WTC11 (cell line): ENCODE measurements around the gene GALNT3. TPM values are rescaled to one million over a fixed set of nuclear protein-coding genes. Genes with fewer than 3 reads are reported as not detected.

Source experiments
- ATAC-seq: fragments of 200-7000 bp; cut with Tn5 transposase; 2 replicates; pipeline ENCODE4 v1.10.0; 2021; ENCODE audit warnings: mild to moderate bottlenecking, moderate library complexity
- CTCF ChIA-PET: fragments of 300-600 bp; sonication (Branson Sonifier 250); formaldehyde crosslinking; loops from one replicate; lab custom pipeline; 2021; ENCODE audit warnings: antibody characterized with exemption; lab: Charles Lee
- POLR2A ChIA-PET: fragments of 350-600 bp; sonication (Branson Sonifier 250); formaldehyde crosslinking; loops from one replicate; lab custom pipeline; 2021; ENCODE audit warnings: antibody characterized with exemption; lab: Charles Lee
- DNase-seq: peaks from one replicate; pipeline ENCODE4 v3.0.0; 2021; ENCODE audit warnings: low spot score
- H3K27ac Mint-ChIP-seq: 2 replicates; pipeline ENCODE4 v1.8.0; 2021; ENCODE audit warnings: mixed read lengths
- H3K27me3 Mint-ChIP-seq: 2 replicates; pipeline ENCODE4 v1.8.0; 2021; ENCODE audit warnings: low read depth, mild to moderate bottlenecking, moderate library complexity, mixed read lengths
- H3K36me3 Mint-ChIP-seq: 2 replicates; pipeline ENCODE4 v1.8.0; 2021; ENCODE audit warnings: mixed read lengths
- H3K4me1 Mint-ChIP-seq: 2 replicates; pipeline ENCODE4 v1.8.0; 2022; ENCODE audit warnings: mixed read lengths
- H3K4me3 Mint-ChIP-seq: 2 replicates; pipeline ENCODE4 v1.8.0; 2021; ENCODE audit warnings: mild to moderate bottlenecking, moderate library complexity, mixed read lengths
- H3K9me3 Mint-ChIP-seq: 2 replicates; pipeline ENCODE4 v1.8.0; 2021; ENCODE audit warnings: mixed read lengths
- ATF1 ChIP-seq: sonication (generic); formaldehyde crosslinking; IDR thresholded peaks from 2 replicates; pipeline ENCODE4 v1.8.1; 2023; ENCODE audit warnings: mild to moderate bottlenecking, moderate library complexity, missing genetic modification reagents
- ATF6 ChIP-seq: sonication (generic); formaldehyde crosslinking; IDR thresholded peaks from 2 replicates; pipeline ENCODE4 v1.8.1; 2023; ENCODE audit warnings: mild to moderate bottlenecking, missing genetic modification reagents
- CDX4 ChIP-seq: fragments of 250-450 bp; sonication (Bioruptor Pico); IDR thresholded peaks from 2 replicates; pipeline ENCODE4 v1.9.0; 2021; ENCODE audit warnings: moderate library complexity, mild to moderate bottlenecking, inconsistent platforms, borderline replicate concordance
- CTCF ChIP-seq: fragments of 200-600 bp; IDR thresholded peaks from 2 replicates; pipeline ENCODE4 v1.8.0; 2022; ENCODE audit warnings: antibody characterized with exemption
- ESRRA ChIP-seq: sonication (generic); formaldehyde crosslinking; IDR thresholded peaks from 2 replicates; pipeline ENCODE4 v1.8.1; 2022; ENCODE audit warnings: mild to moderate bottlenecking, missing genetic modification reagents, borderline replicate concordance
- FOXJ3 ChIP-seq: sonication (generic); formaldehyde crosslinking; IDR thresholded peaks from 2 replicates; pipeline ENCODE4 v1.9.0; 2021; ENCODE audit warnings: missing genetic modification reagents, mild to moderate bottlenecking, borderline replicate concordance
- FOXK1 ChIP-seq: sonication (generic); formaldehyde crosslinking; IDR thresholded peaks from 2 replicates; pipeline ENCODE4 v1.8.0; 2022; ENCODE audit warnings: mild to moderate bottlenecking, moderate library complexity, missing genetic modification reagents
- FOXP1 ChIP-seq: sonication (generic); formaldehyde crosslinking; IDR thresholded peaks from 2 replicates; pipeline ENCODE4 v1.8.0; 2022; ENCODE audit warnings: missing genetic modification reagents, mild to moderate bottlenecking, moderate library complexity, borderline replicate concordance
- HMGA2 ChIP-seq: fragments of 250-450 bp; sonication (Bioruptor Pico); IDR thresholded peaks from 2 replicates; pipeline ENCODE4 v1.4.0; 2021; ENCODE audit warnings: mild to moderate bottlenecking, moderate library complexity
- NR1H2 ChIP-seq: sonication (generic); formaldehyde crosslinking; IDR thresholded peaks from 2 replicates; pipeline ENCODE4 v1.9.0; 2021; ENCODE audit warnings: mild to moderate bottlenecking, moderate library complexity, missing genetic modification reagents
- TEAD4 ChIP-seq: sonication (generic); formaldehyde crosslinking; IDR thresholded peaks from 2 replicates; pipeline ENCODE4 v1.8.0; 2022; ENCODE audit warnings: mild to moderate bottlenecking, missing genetic modification reagents
- ZMAT4 ChIP-seq: fragments of 250-450 bp; sonication (Bioruptor Pico); IDR thresholded peaks from 2 replicates; pipeline ENCODE4 v1.9.0; 2021; ENCODE audit warnings: mild to moderate bottlenecking
- ZNF396 ChIP-seq: fragments of 250-450 bp; sonication (Bioruptor Pico); IDR thresholded peaks from 2 replicates; pipeline ENCODE4 v1.8.0; 2021; ENCODE audit warnings: mild to moderate bottlenecking, moderate library complexity, borderline replicate concordance
- ZNF532 ChIP-seq: fragments of 250-450 bp; sonication (Bioruptor Pico); IDR thresholded peaks from 2 replicates; pipeline ENCODE4 v1.9.0; 2021; ENCODE audit warnings: mild to moderate bottlenecking, borderline replicate concordance
- total RNA-seq: library from RNA; stranded (reverse); gene quantifications from 3 replicates; pipeline ENCODE4 v1.2.3, GENCODE V29; 2021

Gene GALNT3
- total RNA-seq, 1 experiment from 2014 or later = 19.4 TPM

- no peaks in the 10 kb centered on the region for H3K27me3 Mint-ChIP-seq
- no peak for DNase-seq
Measured at GRCh38 chr2:165811592-165812370, 17.7 kb upstream of the GALNT3 start.

More at GRCh38 chr2:165811592-165812370, 17.7 kb upstream of the GALNT3 start:
- TF ChIP-seq HMGA2 (no peak), FOXP1 (CRISPR knock-in tag) (no peak), ESRRA (CRISPR knock-in tag) (no peak), ZNF532 (CRISPR knock-in tag) (no peak), NR1H2 (CRISPR knock-in tag) (no peak), CDX4 (CRISPR knock-in tag) (no peak), ATF6 (CRISPR knock-in tag) (no peak), ATF1 (CRISPR knock-in tag) (no peak), ZMAT4 (CRISPR knock-in tag) (no peak), CTCF (no peak), ZNF396 (CRISPR knock-in tag) (no peak), TEAD4 (CRISPR knock-in tag) (no peak), FOXK1 (CRISPR knock-in tag) (no peak), FOXJ3 (no peak)
- Mint-ChIP-seq H3K36me3 (no peaks in the 10 kb centered on the region), H3K4me3 (no peak overlapping the region), H3K27ac (no peak overlapping the region), H3K4me1 (peaks cover 17% of the 10 kb centered on the region), H3K9me3 (no peaks in the 10 kb centered on the region)
- CTCF ChIA-PET = no interaction called here
- ATAC-seq = no peak
- POLR2A ChIA-PET = interaction anchor here (1.2 kb wide), 1 partner anchor 342 kb away, joined by 3 read pairs; the partner anchor contains the start of gene CSRNP3
